ENCODE measurements around the gene GGT7. TPM values are rescaled to one million over a fixed set of nuclear protein-coding genes. Genes with fewer than 3 reads are reported as not detected.

GGT7 gene
- total RNA-seq, 1 donor, result 5.1 TPM

DNA sequence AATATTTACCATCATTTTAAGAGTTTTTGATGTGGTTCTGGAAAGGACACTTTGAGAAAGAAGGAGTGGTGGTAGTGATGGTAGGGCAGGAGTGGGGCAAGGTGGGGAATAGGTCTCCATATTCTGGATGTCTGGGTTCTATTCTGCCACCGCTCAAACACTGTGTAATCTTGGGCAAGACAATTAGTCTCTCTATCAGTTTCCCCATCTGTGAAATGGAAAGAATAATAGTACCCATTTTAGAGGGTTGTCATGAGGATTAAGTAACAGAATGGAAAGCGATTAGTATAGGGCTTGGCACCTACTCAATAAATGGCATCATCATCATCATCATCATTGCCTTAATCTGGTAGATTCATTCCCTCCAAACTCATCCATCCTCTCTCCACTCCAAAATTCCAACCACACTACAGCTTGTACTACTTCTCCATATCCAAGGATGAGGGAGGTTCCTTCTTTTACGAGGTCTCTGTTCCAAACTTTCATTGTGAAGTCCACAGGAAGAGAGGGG, 982 bp upstream of the GGT7 start:
- peaks cover 60% of the 10 kb centered on the region for H3K4me1 ChIP-seq (ENCODE audit: insufficient read depth, low read length)
- no peak overlapping the region for H3K4me3 ChIP-seq (ENCODE audit: low read length)
- H3K27me3 ChIP-seq (ENCODE audit: insufficient read depth, low read length), result no peaks in the 10 kb centered on the region
- no peaks in the 10 kb centered on the region for H3K9me3 ChIP-seq (ENCODE audit: low read depth, low read length)

DNA sequence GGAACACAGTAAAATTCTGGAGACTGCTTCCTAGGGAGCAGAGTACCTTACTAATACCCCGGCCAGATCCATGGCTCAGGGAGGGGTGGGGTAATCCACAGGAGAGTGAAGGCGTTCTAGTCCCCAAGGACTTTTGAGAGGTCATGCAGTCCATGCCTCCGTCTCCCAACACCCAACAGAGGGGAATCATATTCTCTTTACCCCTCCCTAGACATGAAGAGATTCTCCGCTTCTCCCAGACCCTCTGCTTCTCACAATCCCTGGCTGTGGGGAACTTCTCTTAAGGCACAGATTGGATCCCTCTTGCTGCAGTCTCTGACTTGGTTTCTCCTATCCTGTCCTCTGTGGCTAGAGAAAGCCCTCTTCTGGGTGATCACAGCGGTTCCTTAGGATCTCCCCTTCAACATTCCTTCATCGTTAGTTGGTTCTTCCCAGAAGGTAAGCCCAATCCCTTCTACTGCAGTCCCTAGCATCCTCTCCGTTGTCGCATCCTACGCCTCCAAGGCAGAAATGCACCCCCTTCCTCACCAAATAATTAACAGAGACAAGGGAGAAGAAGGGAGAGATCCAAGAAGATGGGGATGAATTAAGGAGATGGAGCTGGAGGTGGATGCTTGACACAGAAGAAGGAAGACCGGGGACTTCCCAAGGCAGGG, 562 bp downstream of the GGT7 start:
- Histone ChIP-seq H3K9me3 (ENCODE audit: low read depth, low read length) (no peaks in the 10 kb centered on the region), H3K4me3 (ENCODE audit: low read length) (peak overlapping the region; percentile 36), H3K27me3 (ENCODE audit: insufficient read depth, low read length) (no peaks in the 10 kb centered on the region), H3K4me1 (ENCODE audit: insufficient read depth, low read length) (peaks cover 52% of the 10 kb centered on the region)

DNA sequence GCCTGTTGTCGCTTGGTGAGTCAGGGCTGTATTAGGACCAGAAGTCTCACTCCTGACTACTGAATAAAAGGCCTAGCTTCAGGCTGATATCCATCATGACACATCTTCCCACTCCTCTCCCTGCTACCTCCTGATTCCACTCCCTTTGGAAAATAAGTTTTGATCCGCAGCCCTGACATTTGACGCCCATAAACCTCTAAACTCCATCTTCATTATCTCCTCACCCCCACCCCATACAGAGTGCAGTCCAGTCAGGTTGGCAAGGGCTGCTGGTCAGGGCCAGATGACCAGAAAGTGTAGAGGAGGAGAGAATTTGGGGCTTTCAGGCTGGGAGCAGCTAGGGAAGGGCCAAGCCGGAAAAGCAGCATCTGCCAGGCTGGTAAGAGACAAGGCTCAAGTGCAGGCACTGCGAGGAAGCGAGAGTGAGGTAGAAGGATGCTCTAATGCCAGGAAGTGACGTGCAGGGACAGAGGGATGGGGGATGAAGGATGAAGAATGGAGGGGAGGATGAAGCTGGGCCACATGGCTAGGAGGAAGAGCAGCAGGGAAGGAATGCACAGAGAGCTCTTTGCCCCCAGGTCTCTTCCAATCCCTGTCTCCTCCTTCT, 1.2 kb downstream of the GGT7 start:
- no peaks in the 10 kb centered on the region for H3K27me3 ChIP-seq (ENCODE audit: insufficient read depth, low read length)
- no peaks in the 10 kb centered on the region for H3K9me3 ChIP-seq (ENCODE audit: low read depth, low read length)
- peaks cover 47% of the 10 kb centered on the region for H3K4me1 ChIP-seq (ENCODE audit: insufficient read depth, low read length)
- H3K4me3 ChIP-seq (ENCODE audit: low read length), result no peak overlapping the region

DNA sequence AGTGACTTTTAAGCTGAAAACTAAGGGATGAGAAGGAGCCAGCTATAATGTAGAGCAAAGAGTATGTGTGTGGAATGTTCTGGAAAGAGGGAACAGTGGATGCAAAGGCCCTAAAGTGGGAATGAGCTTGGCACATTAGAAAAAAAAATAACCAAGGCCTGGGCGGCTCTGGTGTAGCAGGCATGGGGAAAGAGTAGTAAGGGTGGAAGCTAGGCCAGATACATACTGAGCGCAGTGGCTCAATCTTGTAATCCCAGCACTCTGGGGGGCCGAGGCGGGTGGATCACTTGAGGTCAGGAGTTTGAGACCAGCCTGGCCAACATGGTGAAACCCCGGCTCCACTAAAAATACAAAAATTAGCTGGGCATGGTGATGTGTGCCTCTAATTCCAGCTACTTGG, 8.4 kb downstream of the GGT7 start:
- Histone ChIP-seq H3K4me1 (ENCODE audit: insufficient read depth, low read length) (no peaks in the 10 kb centered on the region), H3K27me3 (ENCODE audit: insufficient read depth, low read length) (no peaks in the 10 kb centered on the region), H3K4me3 (ENCODE audit: low read length) (no peak overlapping the region), H3K9me3 (ENCODE audit: low read depth, low read length) (no peaks in the 10 kb centered on the region)

DNA sequence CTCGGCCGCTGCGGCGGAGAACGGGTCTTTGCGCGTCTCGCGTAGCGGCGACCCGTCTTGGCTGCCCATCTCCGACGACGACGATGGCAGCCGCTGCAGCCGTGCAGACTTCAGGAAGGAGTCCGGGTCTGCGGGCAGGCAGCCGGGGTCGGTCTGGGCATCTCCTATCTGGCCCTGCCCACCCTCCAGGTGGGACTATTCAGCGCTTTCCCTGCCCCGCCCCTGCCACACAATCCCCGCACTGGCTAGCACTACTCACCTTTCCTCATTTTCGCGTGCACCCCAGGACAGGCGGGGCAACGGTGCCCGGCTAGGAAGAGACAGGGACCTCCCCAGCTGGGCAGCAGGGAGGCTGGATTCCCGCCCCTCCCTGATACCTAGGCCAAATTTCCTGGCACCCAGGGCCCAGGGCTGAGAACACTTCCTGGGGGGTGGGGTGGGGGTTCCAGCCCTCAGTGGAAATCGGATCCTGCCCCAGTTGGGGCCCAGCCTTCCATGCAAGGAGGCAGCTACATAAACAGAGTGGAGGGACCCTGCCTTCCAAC, 9.2 kb downstream of the GGT7 start:
- no peak overlapping the region for H3K4me3 ChIP-seq (ENCODE audit: low read length)
- no peaks in the 10 kb centered on the region for H3K9me3 ChIP-seq (ENCODE audit: low read depth, low read length)
- H3K27me3 ChIP-seq (ENCODE audit: insufficient read depth, low read length), result no peaks in the 10 kb centered on the region
- no peaks in the 10 kb centered on the region for H3K4me1 ChIP-seq (ENCODE audit: insufficient read depth, low read length)

DNA sequence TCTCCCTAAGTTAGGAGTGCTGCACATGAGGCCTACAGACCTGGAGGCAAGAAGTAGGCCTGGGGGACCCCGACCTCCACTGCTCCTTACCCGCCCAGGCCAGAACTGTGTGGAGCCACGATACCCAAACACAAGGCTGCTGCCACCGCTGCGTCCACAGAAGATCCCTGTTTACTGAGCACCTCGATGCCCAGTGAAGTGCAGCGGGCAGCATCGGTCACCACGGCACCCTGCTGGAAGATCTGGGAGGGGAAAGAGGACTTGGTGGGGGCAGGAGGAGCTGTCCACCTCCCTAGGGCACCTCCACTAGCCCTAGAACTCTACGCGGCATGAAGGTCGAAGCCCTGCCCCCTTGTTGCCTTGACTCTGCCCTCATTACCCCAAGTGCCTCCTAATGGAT, 9.9 kb downstream of the GGT7 start:
- Histone ChIP-seq H3K4me1 (ENCODE audit: insufficient read depth, low read length) (no peaks in the 10 kb centered on the region), H3K27me3 (ENCODE audit: insufficient read depth, low read length) (no peaks in the 10 kb centered on the region), H3K9me3 (ENCODE audit: low read depth, low read length) (no peaks in the 10 kb centered on the region), H3K4me3 (ENCODE audit: low read length) (no peak overlapping the region)

DNA sequence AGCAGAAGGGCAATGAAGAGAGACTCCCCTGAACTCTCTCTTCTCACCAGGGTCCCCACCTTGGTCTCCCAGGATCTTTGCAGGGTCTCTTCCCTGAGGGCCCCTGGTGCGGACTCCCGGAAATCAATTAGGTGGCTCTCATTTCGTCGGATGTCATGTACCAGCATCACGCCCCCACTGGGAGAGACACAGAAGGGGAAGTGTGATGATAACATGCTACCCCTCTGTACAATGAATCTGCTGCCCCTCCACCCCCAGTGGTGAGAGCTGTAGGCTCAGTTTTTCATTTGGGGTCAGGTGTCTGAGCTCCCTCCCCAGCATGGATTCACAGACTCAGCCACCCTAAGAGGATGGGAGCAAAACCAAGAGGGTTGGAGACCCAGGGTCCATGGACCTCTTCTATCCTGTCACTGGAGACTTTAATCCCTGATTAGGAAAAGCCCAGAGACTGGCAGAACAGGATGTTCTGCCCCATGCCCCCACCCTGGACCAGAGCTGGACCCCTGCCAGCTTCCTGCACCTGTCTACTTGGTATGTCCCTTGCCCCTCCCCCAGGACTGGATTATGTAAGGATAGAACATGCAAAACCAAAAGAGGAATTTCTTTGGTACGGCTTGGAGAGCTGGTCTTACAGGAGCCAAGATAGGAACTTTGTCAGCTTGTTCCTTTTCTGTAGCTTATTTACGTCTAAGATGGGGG, 11.1 kb downstream of the GGT7 start:
- Histone ChIP-seq H3K4me1 (ENCODE audit: insufficient read depth, low read length) (no peaks in the 10 kb centered on the region), H3K4me3 (ENCODE audit: low read length) (no peak overlapping the region), H3K27me3 (ENCODE audit: insufficient read depth, low read length) (no peaks in the 10 kb centered on the region), H3K9me3 (ENCODE audit: low read depth, low read length) (no peaks in the 10 kb centered on the region)

DNA sequence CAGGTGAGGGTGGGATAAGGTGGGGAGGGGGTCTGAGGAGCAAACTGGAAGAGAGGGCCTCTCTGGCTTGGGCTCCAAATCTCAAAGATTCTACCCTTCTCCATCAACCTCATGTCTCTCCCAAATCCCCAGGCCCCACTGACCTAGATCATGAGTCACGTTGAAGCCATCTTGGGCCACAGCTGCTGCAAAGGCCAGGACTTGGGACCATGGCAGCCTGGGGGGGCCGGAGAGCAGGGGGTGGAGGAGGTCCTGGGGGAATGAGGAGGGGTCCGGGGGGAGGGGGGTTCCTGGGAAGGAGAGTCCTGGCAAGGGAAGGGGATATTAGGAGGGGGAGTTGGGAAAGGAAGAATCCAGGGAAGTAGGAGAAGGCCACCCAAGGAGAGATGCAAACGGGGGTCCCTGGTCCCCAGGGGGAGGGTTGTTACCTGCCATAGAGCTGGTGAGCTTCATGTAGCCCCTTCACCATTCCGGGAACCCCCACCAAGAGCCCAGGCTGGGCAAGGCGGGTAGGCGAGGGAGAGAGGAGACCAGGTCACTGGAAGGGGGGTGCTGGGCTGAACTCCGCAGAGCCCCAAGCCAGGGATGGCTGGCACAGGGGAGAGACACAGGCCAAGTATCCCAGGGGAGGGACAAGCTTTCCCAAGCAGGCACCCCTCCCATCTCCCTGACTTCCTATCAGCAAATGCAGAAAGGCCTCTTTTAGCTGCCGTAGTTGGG, 12.7 kb downstream of the GGT7 start:
- no peaks in the 10 kb centered on the region for H3K4me1 ChIP-seq (ENCODE audit: insufficient read depth, low read length)
- H3K27me3 ChIP-seq (ENCODE audit: insufficient read depth, low read length), result no peaks in the 10 kb centered on the region
- H3K9me3 ChIP-seq (ENCODE audit: low read depth, low read length), result no peaks in the 10 kb centered on the region
- no peak overlapping the region for H3K4me3 ChIP-seq (ENCODE audit: low read length)

DNA sequence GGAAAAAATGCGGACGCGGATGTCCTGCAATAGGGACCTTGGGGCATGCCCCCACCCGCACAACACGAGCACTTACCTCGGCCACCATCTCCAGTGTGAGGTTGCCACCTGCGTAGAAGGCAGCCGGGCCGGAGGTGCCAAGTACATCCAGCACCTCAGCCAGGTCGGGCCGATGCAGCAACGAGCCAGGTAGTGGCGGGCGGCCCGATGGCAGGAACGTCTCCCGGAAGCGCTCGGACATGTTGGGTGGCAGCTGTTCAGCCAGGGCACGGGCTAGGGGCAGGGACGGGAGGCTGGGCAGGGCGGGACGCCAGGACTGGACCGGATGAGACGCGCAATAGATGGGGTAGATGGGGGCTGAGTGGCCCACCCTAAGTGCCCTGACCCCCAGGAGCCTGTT, 13.3 kb downstream of the GGT7 start:
- H3K4me3 ChIP-seq (ENCODE audit: low read length), result no peak overlapping the region
- no peaks in the 10 kb centered on the region for H3K27me3 ChIP-seq (ENCODE audit: insufficient read depth, low read length)
- no peaks in the 10 kb centered on the region for H3K9me3 ChIP-seq (ENCODE audit: low read depth, low read length)
- no peaks in the 10 kb centered on the region for H3K4me1 ChIP-seq (ENCODE audit: insufficient read depth, low read length)

DNA sequence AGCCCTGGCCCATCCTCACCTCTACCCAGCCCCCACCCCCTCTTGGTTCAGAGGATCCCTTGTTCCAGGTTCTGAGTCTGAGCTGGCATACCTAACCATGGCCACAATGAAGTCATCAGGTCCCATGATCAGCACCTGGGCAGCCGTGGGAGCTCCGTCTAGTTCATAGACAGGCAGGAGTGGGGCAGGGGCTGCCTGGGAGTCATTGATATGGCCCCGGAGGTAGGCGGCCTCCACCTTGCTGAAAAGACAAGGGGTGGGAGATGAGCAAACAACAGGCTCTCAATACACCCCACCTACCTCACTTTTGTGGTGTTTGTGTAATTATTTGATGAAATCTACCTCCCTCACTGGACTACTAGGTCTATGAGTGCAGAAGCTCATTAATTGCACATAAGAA, 20.4 kb downstream of the GGT7 start:
- Histone ChIP-seq H3K4me1 (ENCODE audit: insufficient read depth, low read length) (no peaks in the 10 kb centered on the region), H3K9me3 (ENCODE audit: low read depth, low read length) (no peaks in the 10 kb centered on the region), H3K4me3 (ENCODE audit: low read length) (no peak overlapping the region), H3K27me3 (ENCODE audit: insufficient read depth, low read length) (no peaks in the 10 kb centered on the region)

DNA sequence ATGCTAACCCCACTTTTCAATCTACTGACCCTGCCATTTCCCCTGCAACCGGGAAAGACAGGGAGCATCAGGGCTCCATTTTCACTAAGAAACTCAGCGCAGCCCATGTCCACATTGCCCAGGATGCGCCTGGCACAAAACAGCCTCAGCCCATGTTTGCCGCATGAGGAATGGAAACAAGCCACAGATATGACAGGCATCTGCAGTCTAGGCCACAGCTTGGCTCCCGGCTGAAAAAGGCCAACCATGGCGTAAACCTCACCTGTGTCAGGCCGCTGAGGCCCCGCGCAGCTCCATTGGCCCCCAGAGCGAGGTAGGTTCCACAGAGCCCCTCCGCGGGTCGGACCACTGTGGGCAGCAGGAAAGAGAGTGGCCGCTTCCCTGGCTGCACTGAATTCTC, 21.7 kb downstream of the GGT7 start:
- no peaks in the 10 kb centered on the region for H3K4me1 ChIP-seq (ENCODE audit: insufficient read depth, low read length)
- no peak overlapping the region for H3K4me3 ChIP-seq (ENCODE audit: low read length)
- no peaks in the 10 kb centered on the region for H3K9me3 ChIP-seq (ENCODE audit: low read depth, low read length)
- no peaks in the 10 kb centered on the region for H3K27me3 ChIP-seq (ENCODE audit: insufficient read depth, low read length)

DNA sequence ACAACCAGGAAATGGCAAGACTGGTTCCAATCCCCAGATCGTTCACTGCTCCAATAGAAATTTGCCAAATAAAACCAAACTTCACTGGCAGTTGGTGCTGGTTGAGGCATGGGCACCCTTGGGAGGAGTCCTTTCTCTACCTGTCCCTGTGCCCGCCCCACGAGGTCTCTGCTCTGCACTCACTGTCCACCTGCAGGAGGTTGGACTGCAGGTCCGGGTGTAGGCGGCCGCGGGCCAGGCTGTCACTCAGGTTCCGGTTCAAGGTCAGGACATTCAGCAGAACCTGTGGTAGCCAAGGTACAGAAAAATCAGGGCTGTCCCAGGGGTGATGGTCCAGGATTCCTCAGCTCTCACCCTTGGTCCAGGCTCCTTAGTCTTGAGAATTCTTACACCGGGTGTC, 22.9 kb downstream of the GGT7 start:
- no peak overlapping the region for H3K4me3 ChIP-seq (ENCODE audit: low read length)
- H3K9me3 ChIP-seq (ENCODE audit: low read depth, low read length), result no peaks in the 10 kb centered on the region
- H3K27me3 ChIP-seq (ENCODE audit: insufficient read depth, low read length), result no peaks in the 10 kb centered on the region
- H3K4me1 ChIP-seq (ENCODE audit: insufficient read depth, low read length), result no peaks in the 10 kb centered on the region

DNA sequence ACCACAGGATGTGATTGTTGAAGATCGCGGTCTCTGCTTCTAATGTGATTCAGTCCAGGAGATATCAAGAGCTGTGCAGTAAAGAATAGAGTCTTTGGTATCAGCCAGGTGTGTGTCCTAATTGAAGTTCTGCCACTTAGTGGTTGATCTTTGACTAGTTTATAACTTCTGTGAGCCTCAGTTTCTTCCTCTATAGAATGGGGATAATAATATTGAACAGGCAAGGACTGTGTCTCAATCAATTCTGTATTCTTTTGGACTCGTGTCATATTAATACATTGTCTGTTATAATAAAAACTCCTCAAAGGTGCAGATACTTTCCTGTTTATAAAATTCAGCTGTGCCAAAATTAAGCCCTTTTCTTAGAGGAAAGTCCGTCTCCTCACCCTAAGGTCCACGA, 24.1 kb downstream of the GGT7 start:
- no peaks in the 10 kb centered on the region for H3K4me1 ChIP-seq (ENCODE audit: insufficient read depth, low read length)
- no peak overlapping the region for H3K4me3 ChIP-seq (ENCODE audit: low read length)
- no peaks in the 10 kb centered on the region for H3K27me3 ChIP-seq (ENCODE audit: insufficient read depth, low read length)
- H3K9me3 ChIP-seq (ENCODE audit: low read depth, low read length), result no peaks in the 10 kb centered on the region

DNA sequence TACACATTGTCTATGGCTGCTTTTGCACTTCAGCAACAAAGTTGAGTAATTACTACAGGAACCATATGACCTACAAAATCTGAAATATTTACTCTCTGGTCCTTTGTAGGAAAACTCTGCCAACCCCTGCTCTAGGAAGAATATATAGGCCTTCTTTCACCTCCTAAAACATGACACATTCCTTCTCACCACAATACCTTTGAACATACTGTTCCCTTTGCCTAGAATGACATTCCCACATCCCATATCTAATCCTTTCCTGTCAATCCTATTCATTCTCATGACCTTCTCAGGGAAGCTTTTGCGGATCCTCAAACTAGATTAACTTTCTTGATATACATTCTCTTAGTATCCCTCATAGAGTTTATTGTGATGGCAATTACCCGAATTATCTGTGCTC, 29.2 kb downstream of the GGT7 start:
- Histone ChIP-seq H3K27me3 (ENCODE audit: insufficient read depth, low read length) (peaks cover 3% of the 10 kb centered on the region), H3K4me1 (ENCODE audit: insufficient read depth, low read length) (no peaks in the 10 kb centered on the region), H3K9me3 (ENCODE audit: low read depth, low read length) (no peaks in the 10 kb centered on the region), H3K4me3 (ENCODE audit: low read length) (no peak overlapping the region)

DNA sequence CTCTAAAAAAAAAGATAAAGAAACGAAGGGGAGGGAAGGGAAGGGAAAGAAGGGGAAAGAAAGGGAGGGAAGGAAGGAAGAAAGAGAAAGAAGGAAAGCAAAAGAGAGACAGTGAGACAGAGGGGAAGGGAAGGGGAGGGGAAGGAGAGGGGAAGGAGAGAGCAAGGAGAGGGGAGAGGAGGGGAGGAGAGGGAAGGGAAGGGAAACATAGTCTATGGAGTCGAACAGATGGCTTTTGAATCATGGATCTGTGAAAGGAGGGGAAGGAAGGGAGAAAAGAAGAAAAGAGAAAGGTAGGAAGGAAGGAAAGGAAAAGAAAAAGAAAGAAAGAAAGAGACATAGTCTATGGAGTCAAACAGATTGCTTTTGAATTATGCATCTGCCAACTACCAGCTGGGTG, 30.5 kb downstream of the GGT7 start:
- Histone ChIP-seq H3K4me3 (ENCODE audit: low read length) (no peak overlapping the region), H3K4me1 (ENCODE audit: insufficient read depth, low read length) (no peaks in the 10 kb centered on the region), H3K9me3 (ENCODE audit: low read depth, low read length) (no peaks in the 10 kb centered on the region), H3K27me3 (ENCODE audit: insufficient read depth, low read length) (peaks cover 3% of the 10 kb centered on the region)
